HG03457 (cell line): ENCODE data around the gene GSKIP.
A peak's percentile ranks its signal among the peaks of the same experiment; 100 is the strongest.

ENCODE experiments used
- ATAC-seq: cut with Tn5 transposase; IDR thresholded peaks from one replicate; pipeline ENCODE4 v1.9.1; 2021; ENCODE audit warnings: moderate number of reproducible peaks; ENCODE audit not compliant: unreplicated experiment

The GSKIP gene

DNA sequence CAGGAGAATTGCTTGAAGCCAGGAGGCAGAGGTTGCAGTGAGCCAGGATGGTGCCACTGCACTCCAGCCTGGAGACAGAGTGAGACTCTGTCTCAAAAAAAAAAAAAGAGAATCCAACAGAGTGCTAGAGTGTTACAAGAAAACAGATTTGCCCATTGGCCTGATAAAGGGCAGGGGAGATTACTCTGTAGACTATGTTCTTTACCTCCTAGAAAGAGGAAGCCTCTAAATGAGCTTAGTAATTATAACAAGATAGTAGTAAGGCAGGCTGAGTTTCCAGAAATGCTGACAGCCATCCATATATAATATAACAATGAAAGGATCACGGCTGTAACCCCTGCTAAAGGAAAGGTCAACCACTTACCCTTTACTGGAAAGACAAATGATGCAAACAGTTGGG lies 53.0 kb downstream of the GSKIP start:
- ATAC-seq, result no peak

DNA sequence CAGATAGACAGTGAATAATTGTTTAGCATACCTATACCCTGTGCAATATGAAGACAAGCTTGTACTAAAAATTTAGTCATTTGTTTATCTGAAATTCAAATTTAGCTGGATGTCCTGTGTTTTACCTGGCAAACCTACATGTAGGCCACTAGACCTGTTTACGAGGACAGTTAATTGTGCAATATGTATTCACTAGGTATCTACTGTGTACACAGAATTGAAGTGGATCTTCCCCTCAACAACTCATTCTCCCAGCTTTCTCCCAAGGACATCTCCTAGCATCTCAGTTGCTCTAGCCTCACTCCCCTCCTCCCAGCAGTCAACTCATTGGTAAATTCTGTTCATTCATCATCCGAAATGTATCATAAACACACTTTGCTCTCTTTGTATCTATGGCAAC lies 53.9 kb downstream of the GSKIP start:
- ATAC-seq, result no peak

DNA sequence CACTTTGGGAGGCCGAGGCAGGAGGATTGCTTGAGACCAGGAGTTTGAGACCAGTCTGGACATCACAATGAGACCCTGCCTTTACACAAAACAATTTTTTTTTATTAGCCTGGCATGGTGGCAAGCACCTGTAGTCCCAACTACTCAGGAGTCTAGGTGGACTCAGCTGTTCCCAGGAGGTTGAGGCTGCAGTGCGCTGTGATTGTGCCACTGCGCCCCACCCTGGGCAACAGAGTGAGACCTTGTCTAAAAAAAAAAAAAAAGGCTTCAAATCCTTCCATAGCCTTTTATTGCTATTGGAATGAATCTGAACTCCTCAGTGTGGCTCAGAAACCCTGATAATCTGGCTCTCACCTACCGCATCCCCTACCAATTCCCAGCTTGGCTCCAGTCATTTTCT lies 54.7 kb downstream of the GSKIP start:
- ATAC-seq, result no peak

DNA sequence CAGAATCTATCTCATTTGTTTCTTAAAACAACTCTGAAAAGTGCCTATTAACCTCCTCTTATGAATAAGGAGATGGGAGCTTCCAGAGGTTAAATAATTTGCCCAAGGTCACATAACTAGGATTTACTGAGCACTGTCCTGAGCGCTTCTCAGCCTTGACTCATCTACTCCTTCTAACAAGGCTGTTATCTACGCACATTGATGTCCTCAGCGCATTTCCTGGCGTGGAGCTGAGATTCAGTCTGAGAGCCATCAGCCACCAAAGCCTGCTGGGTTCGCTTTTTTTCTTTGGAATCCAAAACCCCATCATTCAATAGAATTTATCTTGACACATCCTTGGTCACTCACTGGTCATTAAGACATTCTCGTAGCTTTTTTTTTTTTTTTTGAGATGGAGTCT lies 57.9 kb downstream of the GSKIP start:
- no peak for ATAC-seq

DNA sequence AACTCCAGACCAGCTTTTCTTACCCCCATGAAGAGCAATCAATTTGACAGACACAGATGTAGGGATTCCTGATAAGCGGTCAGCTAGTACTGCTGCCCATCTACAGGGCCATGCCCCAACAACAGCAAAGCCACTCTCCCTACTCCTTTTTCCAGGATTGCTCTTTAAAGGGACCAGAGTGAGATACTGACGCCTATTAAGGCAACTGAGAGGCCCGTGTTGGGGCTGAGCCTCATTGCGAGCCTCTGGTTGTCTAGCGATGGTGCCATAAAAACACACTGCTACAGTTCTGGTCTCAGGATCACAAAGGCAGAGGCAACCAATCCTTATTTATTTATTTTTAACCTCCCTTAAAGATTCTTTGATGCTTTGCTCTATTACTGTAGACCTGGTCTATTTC lies 59.7 kb downstream of the GSKIP start:
- no peak for ATAC-seq

DNA sequence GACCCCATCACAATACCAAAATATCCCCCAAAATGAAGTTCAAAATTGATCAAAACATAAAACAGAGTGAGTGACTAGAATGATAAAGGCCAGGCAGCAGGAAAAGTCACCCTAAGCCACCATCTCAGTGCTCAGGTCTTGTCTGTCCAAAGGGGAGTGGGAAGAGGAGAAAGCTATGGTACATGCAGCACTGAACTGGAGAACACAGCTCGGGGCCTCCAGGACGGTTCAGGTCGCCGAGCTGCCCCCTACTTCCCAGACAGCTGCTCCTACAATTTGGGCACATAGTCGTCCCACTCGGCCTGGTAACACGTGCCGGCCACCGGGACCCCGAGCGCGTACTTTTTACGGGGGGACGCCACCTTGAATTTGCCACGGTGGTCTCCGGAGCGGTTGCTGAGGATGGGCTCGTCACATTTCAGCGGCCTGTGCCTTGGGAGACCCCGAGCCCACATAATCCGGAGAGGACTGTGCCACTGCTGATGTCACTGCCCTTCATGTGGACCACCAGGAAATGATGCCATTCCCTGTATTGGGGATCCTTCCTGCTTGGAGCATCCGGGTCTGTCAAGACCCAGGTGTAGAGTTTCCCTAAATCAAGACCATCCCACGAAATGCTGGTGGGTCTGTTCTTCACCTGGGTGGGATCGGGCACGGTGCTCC lies 60.3 kb downstream of the GSKIP start:
- peak; percentile 13 for ATAC-seq

DNA sequence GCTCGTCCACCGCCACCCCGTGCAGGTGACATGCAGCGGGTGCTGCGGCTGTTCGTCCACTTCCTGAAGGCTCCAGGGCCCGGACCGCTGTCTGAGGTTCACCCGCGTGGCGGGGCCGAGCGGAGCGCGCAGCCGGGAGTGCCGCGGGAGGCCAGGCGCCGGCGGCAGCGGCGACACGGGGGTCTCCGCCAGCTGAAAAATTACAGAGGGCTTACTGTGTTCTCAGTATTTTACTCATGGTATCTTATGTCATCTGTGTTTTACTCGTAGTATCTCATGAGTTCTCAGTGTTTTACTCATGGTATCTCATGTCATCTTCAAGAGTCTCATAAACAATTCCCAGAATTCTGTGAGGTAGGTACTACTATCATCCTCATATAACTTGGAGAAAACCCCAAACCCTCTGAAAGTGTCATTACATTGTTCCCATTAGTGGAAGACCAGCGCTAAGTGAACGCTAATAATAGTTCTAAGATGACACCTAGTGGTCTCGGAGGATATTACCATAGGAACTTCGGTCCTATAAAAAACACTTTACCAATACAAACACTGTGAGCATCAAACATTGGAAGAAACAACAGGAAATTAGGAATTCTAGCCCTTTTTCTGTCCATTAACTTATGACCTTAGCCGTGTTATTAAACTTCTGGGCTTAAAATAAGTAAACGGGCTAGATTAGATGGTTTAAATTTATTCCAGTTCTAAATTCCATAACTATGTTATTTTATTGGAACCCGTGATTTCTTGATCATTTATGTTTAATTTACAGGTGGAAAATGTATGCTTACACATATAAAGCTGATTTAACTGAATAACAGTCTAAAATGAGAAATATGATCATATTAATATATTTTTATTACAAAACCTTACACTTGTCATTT lies 61.0 kb downstream of the GSKIP start:
- peak; percentile 77 for ATAC-seq

DNA sequence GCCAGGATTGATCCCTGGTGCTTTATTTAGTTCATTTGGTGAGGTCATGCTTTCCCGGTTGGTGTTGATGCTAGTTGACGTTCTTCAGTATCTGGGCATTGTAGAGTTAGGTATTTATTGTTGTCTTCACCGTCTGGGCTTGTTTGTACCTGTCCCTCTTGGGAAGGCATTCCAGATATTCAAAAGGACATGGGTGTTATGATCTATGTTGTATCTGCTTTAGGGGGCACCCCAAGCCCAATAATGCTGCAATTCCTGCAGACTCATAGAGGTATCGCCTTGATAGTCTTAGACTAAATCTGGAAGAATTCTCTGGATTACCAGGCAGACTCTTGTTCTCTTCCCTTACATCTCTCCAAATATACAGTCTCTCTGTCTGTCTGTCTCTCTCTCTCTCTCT lies 70.7 kb downstream of the GSKIP start:
- no peak for ATAC-seq
